Measurements from ENCODE around the gene WRAP73.

GRCh38 chr1:3598522-3599285, 51.2 kb downstream of the WRAP73 start:
- TF ChIP-seq CTCF (IDR thresholded peaks at IDR 0.05; ENCODE audit: low read depth, low read length) (no peak), EZH2phosphoT487 (IDR thresholded peaks at IDR 0.05; ENCODE audit: low read depth) (no peak)

All from OCI-LY3 (cell line).